Right lung (tissue), 5 donors: ENCODE measurements around the gene LMAN2. TPM values are rescaled to one million over a fixed set of nuclear protein-coding genes. Genes with fewer than 3 reads are reported as not detected.
"Not testable (repeated sequence)": the region's sequence is repeated elsewhere in the genome, so short reads cannot be mapped to it uniquely, and the experiment has no call there.

ENCODE experiments used
- DNase-seq, 2 donors: peaks; one replicate each; pipeline ENCODE4 v3.0.0-alpha.2; 2013
- polyA plus RNA-seq, 5 donors: library from polyadenylated mRNA; unstranded; fragments of 120-200 nt; gene quantifications; one replicate each; pipeline versions ENCODE4 v1.2.1 to v1.2.3, GENCODE V29; 2013; ENCODE audit warnings: inconsistent platforms in 1 of 5, low replicate concordance in 1 of 5; ENCODE audit not compliant: insufficient read length in 5 of 5, insufficient read depth in 1 of 5

LMAN2 gene
- polyA plus RNA-seq, 5 donors: 85.2 to 137 (median 105) TPM

DNA sequence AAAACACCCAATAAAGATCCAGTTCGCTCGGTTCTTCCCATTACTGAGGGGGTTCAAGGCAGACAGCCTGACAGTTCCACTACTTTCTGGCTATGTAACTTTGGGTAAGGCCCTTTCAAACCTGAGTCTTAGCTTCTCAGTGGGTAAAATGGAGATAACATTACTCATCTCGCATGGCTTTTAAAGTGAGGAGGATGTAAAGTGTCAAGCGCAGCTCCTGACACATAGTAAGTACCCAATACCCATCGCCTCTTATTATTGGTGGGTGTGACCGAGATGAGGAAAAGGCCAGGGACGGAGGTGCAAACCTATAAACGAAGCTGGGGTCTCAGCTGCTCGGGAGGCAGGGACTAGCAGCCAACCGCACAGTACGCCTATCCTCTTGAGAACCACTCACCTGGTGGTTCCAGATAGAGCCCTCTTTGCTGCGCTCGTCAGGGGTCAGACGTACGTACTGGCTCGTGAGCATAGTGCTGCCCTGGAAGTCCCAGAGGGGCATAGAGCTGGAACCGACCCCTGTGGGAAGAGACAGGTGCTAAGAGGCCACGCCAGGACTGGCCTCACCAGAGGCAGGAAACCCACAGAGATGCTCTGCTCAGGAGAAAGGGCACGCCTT, 584 bp downstream of the LMAN2 start:
- DNase-seq: no peak

GRCh38 chr5:177349762-177350161, 1.7 kb downstream of the LMAN2 start:
- no peak for DNase-seq

DNA sequence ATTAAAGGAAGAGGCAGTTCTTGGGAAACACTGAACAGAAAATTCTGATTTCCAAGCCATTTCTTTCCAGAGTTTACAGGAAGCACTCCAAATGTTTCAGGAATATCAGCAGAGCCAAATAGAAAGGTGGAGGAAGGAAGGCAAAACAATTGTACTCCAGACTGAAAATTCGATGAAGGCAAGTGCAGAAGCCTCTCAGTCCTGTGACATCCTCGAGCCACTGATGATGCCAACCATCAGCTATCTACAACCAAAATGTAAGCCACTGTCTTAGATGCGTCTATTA, 2.2 kb downstream of the LMAN2 start:
- no peak for DNase-seq

GRCh38 chr5:177347699-177348098, 3.8 kb downstream of the LMAN2 start:
- no peak for DNase-seq

GRCh38 chr5:177346820-177347219, 4.6 kb downstream of the LMAN2 start:
- no peak for DNase-seq

GRCh38 chr5:177344891-177345290, 6.6 kb downstream of the LMAN2 start:
- DNase-seq: no peak

- no peak for DNase-seq
These were observed 7.7 kb downstream of the LMAN2 start for GRCh38 chr5:177343777-177344176.

DNA sequence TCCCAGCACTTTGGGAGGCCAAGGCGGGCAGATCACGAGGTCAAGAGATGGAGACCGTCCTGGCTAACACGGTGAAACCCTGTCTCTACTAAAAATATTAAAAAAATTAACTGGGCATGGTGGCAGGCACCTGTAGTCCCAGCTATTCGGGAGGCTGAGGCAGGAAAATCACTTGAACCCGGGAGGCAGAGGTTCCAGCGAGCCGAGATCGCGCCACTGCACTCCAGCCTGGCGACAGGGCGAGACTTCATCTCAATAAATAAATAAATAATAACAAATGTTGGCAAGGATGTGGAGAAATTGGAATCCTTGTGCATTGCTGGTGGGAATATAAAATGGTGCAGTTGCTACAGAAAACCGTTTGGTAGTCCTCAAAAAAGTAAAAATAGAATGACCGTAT, 8.5 kb downstream of the LMAN2 start:
- DNase-seq: not testable (repeated sequence)

DNA sequence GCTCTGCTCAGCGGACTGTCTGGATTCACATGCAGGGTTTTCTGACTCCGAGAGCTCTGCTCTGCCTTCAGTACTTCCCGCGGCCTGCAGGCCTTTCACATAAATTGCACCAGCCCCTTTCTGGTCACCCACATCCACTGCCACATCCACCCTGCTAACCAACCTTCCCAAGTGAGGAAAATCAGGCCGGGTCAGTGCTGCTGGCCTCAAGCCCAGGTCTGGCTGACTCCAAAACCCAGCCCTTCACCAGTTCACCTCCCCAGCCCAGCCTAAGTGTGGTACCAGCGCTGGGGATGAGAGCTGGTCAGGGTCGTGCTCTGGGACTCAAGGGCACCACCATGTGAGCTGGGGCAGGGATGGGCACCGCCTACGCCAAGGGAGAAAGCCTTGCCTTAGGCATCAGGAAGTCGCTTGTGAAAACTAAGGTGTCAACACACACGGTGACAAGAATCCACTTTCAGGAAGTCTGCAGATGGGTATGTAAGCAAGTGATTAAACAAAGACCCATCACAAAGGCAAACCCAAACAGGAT, 12.3 kb downstream of the LMAN2 start:
- DNase-seq: no peak

GRCh38 chr5:177338251-177339106, 13.0 kb downstream of the LMAN2 start:
- DNase-seq: no peak

DNA sequence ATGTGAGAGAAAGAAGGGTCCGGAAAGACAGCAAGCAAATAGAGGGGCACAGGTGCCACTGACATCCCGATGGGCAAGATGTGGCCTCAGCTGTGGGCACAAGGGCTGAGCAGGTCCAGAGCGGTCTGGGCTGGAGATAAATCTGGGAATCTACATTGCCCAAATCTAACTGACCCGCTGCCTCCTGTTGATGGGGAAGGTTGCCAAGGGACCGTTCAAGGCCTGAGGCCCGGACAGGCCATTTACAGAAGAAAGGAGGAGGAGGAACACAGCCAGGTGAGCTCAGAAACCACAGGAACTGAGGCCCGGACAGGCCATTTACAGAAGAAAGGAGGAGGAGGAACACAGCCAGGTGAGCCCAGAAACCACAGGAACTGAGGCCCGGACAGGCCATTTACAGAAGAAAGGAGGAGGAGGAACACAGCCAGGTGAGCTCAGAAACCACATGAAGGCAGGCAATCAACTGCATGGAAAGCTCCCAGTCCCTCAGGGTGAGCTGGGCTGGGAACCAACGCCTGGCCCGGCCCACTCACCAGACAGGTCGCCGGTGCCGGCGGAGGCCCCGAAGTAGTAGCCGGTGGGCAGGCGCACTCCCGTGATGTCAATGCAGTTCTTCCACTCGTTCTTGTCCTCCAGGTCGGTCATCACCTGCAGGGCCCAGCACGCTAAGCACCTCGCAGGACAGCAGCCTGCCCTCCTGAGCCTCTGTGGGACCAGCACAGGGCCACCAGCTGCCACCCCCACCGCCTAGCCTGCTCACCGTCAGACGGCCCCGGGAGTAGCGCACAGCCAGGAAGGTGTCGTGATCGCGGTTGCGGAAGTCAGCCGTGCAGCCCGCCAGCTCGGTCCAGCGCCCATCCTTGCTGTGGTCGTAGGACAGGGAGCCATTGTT, 14.6 kb downstream of the LMAN2 start:
- no peak for DNase-seq

- no peak for DNase-seq
These were observed 15.4 kb downstream of the LMAN2 start for GRCh38 chr5:177336112-177336511.

DNA sequence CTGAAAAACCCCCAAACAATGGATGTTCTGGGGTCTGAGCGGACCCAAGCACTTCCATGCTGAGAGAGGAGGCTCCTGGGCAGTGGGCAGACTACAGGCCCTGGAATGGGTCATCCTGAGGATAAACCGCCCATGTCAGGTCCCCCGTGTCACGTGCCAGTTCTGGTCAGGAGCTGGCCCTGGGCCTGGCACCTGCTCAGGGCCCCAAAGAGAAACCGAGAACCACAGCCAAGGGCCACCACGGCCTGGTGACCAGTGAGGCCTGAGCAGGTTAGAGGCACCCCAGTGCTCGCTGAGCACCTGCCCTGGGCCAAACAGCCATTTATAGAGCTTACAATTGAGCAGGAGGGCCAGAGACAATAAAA, 15.8 kb downstream of the LMAN2 start:
- DNase-seq: no peak

DNA sequence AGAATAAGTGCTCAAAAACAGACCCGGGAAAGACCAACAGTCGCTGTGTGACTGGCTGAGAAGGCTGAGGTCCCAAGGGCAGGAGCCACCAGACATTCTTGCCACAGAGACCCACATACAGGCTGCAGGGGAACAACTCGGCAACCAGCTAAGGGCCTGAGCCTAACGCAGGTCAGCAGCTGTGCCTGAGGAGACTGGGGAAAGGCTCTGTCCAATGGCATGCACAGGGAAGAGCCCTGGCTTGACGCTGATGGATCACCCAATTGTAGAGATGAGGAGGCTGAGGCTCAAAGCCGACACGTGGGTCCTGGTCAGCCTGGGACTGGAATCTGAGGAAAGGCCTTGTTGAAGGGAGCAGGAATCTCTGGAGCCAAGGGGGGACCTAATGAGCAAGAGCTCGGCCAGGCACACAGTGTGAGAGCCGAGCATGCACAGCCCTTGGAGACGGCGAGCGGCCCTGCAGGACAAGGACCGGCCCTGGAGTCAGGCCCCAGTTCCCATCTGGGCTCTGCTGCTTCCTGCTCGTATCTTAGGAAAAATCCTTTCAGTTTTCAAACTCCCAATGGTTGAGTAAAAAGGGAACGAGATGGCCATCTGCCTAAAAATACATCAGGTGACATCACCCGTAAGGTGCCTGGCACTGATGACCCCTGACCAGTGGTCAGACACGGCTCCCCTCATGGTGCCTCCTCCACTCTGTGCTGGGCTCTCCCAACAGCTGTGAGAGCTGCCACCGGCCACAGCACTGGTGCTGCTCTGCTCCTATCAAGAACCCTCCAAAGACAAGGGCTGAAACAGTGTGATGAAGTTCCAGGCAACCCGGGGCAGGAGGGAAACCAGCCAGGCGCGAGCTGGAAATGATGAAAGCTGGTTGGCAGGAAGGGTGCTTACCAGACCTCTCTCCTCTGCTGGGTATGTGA, 16.4 kb downstream of the LMAN2 start:
- no peak for DNase-seq

DNA sequence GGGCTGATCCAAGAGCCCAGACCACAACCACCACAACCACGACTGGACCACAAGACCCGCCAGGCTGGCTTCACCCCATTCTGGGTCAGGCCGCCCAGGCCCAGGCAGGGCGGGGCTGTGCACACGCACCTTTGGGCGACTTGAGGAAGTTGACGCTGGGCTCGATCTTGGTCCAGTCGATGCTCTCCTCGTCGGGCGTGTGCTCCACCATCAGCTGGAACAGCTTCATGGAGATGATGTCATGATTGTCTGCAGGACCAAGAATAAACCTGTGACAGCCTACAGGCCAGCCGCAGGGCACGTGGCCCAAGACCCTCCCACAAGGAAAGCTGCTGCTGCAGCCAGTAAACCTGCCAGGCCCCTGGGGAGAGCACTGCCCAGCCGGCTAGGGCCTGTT, 17.3 kb downstream of the LMAN2 start:
- DNase-seq: no peak

DNA sequence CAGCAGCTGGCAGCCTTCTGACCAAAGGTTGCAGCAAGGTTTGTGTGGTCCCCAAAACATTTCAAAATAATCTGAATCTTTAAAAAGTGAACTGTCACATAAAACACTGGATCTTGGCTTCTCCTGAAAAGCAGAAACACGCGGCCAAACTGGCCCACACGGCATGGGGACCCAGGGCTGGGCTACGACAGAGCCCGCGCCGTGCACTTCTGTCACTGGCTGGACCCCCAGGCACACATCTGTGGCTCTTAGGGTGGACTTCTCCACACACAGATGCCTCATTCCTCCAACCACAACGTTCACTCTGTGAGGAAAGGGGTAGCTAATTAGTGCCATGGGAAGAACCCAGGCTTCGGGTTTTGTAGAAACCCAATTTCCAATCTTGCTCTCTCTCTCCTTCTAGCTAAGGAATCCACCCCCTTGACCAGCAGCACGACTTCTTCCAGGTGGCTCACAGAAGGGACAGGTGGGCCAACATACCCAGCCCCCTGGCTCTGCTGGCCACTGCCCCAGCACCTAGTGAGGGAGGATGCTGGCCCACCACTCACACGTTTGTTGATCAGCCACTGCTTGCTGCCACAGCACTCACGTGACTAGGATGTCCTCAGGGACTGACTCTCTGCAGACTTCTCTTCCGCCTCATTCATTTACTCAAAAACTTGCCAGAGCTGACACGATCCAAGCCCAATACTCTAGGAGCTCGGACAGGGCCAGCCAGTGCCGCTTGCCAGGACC, 17.9 kb downstream of the LMAN2 start:
- no peak for DNase-seq

- DNase-seq: no peak
These were observed 18.6 kb downstream of the LMAN2 start for GRCh38 chr5:177332896-177333260.

GRCh38 chr5:177332031-177332895, 19.2 kb downstream of the LMAN2 start:
- no peak for DNase-seq

GRCh38 chr5:177330991-177331842, 20.3 kb downstream of the LMAN2 start:
- DNase-seq: no peak
